HG03442 (cell line): ENCODE data around the gene RIMS1.

Source experiments
- ATAC-seq: cut with Tn5 transposase; IDR thresholded peaks from one replicate; pipeline ENCODE4 v1.9.1; 2021; ENCODE audit warnings: mild to moderate bottlenecking, moderate library complexity; ENCODE audit not compliant: unreplicated experiment

Gene RIMS1

DNA sequence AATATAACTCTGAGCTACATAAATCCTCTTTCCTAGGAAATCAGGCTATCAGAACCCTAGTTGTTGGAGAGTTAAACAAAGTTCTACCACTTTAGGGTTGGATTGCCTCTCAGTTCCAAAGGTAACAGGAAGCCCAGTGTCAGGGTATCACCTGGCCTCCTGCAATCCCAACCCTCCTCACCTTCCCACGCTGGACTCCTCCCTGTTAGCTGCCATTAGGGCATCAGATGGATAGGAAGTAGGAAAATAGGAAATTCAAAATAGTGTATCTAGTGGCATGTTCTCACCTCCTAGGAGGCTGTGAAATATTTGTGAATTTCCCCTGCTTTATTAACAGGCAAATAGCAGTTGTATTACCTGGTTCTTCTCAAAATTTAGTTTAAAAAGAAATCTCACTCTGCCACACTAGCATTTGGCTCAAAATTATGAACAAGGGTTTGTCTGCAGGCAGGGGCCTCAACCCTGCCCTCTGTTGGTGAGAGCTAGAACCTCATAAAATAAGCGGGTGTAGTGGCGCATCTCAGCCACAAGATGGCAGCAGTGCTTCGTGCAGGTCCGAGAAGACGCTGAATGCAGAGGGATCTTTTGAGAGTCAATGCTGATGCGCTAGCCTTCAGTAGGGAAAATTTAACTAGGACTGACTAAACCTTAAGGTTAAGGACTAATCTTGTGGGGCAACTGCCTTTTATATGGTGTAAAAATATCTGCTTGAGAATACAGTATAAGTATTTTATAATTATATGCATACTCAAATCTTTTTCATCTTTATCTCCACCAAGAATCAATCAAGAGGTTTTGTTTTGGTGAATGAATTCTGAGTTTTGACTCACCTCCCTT is 525.7 kb downstream of the RIMS1 start:
- peak; percentile 82 for ATAC-seq

GRCh38 chr6:72412709-72413044 is 526.3 kb downstream of the RIMS1 start:
- no peak for ATAC-seq

DNA sequence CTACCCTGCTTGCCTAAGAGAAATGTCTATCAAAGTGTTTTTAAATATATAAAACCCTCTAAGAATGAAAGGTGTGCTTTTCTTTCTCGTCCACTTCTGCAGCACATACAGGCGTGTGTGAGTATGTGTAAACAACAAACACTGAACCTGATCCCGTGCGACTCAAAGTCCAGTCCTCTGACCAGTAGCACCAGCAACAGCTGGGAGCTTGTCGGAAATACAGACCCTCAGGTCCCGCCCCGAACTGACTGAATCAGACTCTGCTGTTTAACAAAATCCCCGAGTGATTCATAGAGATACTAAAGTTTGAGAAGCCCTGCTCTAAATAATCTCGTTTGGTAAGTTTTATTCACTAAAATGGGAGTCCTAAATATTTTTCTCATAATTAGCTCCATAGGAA is 527.5 kb downstream of the RIMS1 start:
- no peak for ATAC-seq

GRCh38 chr6:72414657-72415056 is 528.3 kb downstream of the RIMS1 start:
- no peak for ATAC-seq

- no peak for ATAC-seq
Measured at GRCh38 chr6:72416744-72417465, 530.6 kb downstream of the RIMS1 start.

GRCh38 chr6:72417759-72418158 is 531.4 kb downstream of the RIMS1 start:
- ATAC-seq, result no peak

- no peak for ATAC-seq
Measured at GRCh38 chr6:72418495-72418894, 532.1 kb downstream of the RIMS1 start.

- ATAC-seq, result no peak
Measured at GRCh38 chr6:72419966-72420365, 533.6 kb downstream of the RIMS1 start.

DNA sequence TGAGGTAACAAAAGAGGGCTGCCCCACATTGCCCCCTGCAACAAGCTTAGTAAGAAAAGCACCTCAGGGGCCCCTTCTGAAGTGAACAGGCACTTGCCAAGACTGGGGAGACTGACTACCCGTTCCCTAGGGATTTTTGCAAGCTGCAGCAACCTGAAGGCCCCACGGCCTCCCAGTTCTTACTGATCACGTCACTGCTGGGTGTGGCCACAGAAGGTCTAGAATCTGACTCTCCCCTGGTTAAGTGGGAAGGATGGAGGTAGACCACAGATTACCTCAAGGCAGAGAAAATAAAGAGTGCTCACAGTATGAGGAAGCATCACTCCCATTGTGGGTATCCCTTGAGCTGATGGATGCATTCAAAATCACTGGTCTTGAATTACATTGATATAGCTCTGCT is 534.1 kb downstream of the RIMS1 start:
- ATAC-seq, result no peak

GRCh38 chr6:72421387-72421786 is 535.0 kb downstream of the RIMS1 start:
- ATAC-seq, result no peak

DNA sequence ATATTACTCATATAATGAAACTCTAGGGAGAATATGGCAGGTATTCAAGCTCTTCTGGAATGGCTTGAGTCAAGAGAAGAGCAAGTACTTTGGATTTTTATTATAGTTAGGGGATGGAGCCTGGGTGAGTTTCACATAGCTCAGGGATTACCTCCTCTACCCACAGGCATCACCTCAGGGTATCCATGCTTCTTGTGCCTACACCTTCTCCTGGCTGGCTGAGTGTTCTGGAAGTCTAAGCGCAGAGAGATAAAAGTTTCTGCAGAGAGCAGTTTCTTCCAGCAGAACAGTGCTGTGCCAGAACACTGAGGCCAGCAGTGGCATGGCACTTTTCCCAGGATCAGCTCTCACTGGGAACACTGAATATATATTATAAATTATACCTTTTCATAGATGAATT is 535.8 kb downstream of the RIMS1 start:
- no peak for ATAC-seq

- ATAC-seq, result no peak
Measured at GRCh38 chr6:72424476-72424875, 538.1 kb downstream of the RIMS1 start.

DNA sequence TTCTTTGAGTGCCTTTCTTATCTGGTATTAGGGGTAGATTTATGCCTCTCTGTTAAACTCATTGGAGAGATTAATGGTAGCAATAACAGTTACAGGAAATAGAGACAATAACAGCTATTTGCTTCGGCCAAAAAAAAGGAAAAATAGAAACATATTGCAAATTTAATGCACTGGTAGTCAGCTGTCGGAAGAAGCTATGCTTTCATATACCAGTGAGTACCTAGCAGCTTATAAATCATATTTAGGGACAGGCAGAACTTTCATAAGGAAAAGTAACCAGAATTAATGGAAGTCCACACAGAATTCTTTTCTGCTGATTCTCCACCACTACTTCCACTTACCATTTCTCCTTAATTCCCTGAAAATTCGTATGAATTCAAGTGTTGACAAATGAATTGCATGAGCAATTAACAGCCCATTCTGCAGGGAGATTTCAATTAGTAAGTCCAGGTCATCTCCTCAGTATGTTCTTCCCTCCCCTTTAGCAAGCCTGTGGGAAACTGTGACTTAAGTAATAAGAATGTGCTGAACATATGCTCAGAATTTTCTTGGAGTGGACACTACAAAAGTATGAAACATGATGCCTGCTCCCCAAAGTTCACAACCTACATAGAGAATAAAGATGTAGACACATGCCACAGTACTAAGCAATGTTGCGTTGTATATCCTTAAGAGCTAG is 538.8 kb downstream of the RIMS1 start:
- no peak for ATAC-seq

DNA sequence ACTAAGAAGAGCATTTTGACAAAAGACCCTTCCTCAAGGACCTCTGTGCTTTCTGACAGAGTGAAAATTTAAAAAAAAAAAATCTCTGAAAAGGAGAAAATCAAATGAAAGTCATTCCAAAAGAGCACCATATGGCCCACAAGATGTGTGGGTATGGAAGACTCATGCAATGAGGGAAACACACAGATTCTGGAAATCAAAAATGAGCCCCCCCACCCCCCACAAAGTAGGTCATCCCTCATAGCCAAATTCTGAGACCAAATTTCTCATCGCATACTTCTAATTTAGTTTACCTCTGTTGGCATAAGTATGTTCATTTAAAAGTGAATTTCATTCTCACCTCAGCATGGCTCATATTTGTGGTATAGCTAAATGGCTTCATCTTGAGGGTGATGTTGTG is 554.3 kb downstream of the RIMS1 start:
- no peak for ATAC-seq

- ATAC-seq, result no peak
Measured at GRCh38 chr6:72446430-72446829, 560.1 kb downstream of the RIMS1 start.
